GM13976 (cell line): ENCODE measurements around the gene VRK3.

Experiments used
- DNase-seq: peaks from one replicate; pipeline ENCODE4 v3.0.0; 2012; ENCODE audit warnings: low spot score
- in situ Hi-C: fragments of 300-500 bp; cut with MboI; formaldehyde crosslinking; loops from one replicate; pipeline ENCODE4 v1.12.0; 2022; ENCODE audit warnings: low sequenced_read_pairs, mixed read lengths, inconsistent platforms; ENCODE audit not compliant: unreplicated experiment
- TF ChIP-seq, protein P1 (sequence below): IDR thresholded peaks from 2 replicates; pipeline ENCODE4 v1.5.1; 2012; ENCODE audit warnings: borderline replicate concordance, mild to moderate bottlenecking; ENCODE audit not compliant: insufficient read depth; ENCODE audit errors: extremely low read depth, missing control alignments, control extremely low read depth

VRK3 gene

DNA sequence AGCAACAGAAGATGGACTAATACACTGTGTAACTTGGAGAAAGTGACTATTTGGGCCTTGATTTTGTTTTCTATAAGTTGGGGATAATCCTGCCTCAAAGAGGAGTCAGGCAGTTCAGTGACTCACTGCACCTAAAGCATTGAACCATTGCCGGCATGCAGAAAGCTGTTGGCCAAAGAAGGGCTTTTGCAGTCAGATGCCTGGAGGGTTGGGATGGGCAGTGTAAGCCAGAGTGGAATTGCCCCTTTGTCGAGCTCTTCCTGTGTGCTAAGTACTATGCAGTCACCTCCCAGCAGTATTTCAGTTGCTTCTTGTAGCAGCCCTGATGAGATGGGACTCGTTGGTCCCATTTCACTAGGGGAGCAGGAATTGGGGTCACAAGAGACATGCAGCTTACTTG is 11.7 kb upstream of the VRK3 start:
- no peak for DNase-seq
- TF ChIP-seq, protein P1, sequence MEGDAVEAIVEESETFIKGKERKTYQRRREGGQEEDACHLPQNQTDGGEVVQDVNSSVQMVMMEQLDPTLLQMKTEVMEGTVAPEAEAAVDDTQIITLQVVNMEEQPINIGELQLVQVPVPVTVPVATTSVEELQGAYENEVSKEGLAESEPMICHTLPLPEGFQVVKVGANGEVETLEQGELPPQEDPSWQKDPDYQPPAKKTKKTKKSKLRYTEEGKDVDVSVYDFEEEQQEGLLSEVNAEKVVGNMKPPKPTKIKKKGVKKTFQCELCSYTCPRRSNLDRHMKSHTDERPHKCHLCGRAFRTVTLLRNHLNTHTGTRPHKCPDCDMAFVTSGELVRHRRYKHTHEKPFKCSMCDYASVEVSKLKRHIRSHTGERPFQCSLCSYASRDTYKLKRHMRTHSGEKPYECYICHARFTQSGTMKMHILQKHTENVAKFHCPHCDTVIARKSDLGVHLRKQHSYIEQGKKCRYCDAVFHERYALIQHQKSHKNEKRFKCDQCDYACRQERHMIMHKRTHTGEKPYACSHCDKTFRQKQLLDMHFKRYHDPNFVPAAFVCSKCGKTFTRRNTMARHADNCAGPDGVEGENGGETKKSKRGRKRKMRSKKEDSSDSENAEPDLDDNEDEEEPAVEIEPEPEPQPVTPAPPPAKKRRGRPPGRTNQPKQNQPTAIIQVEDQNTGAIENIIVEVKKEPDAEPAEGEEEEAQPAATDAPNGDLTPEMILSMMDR = no peak
- in situ Hi-C loops = no loop called here

DNA sequence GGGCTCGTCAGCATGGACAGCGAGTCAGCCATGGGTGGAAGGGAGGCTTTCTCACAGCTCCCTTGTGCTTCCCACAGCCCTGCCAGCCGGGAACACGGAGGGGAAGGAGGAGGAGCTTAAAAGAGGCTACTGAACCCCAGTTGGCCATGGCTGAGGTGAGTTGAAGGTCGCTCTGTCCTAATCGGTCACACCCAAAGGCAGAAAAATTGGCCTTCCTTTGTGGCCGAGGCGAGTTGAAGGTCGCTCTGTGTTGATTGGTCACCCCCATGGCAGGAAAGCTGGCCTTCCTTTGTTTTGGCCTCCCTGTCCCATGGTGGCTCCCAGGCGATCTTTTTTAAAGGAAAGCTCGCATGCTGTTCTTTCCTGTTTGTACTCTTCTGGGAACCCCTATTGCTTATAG is 5.8 kb upstream of the VRK3 start:
- no peak for DNase-seq
- TF ChIP-seq, protein P1 = no peak
- in situ Hi-C loops = no loop called here

DNA sequence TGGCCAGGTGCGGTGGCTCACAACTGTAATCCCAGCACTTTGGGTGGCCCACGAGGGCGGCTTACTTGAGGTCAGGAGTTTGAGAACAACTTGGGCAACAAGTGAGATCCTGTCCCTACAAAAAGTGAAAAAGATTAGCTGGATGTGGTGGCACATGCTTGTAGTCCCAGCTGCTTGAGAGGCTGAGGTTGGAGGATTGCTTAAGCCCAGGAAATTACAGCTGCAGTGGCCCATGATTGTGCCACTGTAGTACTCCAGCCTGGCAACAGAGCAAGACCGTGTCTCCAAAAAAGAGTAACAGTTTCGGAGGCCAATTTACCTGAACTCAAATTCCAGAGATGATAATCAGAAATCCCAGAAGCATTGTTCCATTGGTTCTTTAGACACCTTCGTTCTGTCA is 5.1 kb upstream of the VRK3 start:
- in situ Hi-C loops = no loop called here
- TF ChIP-seq, protein P1 = no peak
- DNase-seq = no peak

DNA sequence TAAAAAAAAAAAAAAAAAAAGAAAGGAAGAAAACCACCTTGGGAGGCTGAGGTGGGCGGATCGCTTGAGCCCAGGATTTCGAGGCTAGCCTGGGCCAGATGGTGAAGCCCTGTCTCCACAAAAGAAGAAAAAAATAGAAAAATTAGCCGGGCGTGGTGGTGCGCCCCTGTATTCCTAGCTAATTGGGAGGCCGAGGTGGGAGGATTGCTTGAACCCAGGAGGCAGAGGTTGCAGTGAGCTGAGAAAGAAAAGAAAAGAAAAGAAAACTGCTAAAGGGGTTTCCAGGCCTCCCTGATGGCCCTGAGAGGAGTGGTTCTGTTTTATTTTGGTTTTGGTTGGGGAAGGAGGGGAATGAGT is 1.4 kb upstream of the VRK3 start:
- TF ChIP-seq, protein P1 = no peak
- no peak for DNase-seq
- in situ Hi-C loops = no loop called here

DNA sequence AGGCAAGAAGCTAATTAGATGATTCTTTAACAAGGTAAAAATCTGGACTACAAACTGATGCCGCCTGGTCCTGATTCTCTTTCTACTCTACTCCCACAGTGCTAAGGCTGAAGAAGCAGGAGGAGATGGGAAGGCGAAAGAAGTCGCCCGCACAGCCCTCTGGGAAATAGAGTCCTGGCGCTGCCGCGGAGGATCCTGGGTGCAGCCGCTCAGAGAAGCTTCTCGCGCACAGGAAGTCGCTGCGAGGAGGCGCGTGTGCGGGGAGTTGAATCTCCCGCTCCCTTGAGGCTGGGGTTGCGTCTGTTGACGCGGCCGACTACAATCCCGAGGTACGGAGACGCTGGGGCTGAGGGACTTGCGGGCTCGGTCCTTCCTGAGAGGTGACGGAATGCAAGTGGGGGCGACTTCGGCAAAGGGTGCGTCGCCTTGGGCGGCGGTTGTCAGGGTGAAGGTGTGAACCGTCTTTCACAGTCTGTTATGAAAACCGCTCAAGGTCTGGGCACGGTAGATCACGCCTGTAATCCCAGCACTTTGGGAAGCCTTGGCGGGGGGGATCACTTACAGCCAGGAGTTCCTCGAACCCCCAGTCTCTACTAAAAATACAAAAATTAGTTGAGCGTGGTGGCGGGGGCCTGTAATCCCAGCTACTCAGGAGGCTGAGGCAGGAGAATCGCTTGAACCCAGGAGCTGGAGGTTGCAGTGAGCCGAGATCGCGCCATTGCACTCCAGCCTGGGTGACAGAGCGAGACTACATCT is 800 bp upstream of the VRK3 start, which contains the start of gene ZNF473:
TSS of gene ZNF473 (plus strand) at position 212 of the 756 bp plus-strand sequence. CDS start 5,078 bp downstream, outside the sequence.
- peak; percentile 90 for DNase-seq
- in situ Hi-C loops = no loop called here
- TF ChIP-seq, protein P1 = no peak

DNA sequence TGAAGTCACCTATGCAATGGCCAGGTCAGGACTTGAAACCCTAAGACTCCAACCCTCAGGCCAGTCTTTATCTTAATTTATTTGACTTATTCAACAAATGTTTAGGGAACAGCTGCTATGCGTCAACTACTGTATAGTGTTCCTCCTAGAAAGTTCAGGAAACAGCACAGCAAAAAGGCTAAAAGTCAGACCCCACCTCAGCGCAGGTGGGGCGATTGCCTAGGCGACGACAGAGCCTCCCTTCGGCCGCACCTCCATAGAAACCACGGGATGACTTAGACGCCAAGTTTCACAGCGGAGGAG is 502 bp downstream of the VRK3 start:
- no peak for DNase-seq
- in situ Hi-C loops = no loop called here
- TF ChIP-seq, protein P1 = no peak

DNA sequence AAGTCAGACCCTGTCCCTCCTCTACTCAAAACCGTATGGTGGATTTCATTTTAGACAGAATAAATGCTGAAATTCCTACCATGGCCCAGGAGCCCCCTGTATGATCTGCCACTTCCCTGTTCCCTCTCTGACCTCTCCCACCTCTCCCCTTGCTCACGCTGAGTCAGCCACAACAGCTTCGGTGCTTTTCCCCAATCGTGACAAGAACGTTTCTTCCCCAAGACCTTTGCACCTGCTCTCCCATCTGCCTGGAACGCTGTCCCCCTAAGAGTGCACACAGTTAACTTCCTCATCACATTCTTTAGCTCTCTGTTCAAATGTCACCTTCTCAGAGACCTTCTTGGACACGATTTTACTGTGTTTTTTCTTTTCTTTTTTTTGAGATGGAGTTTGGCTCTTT is 2.3 kb downstream of the VRK3 start:
- TF ChIP-seq, protein P1 = no peak
- in situ Hi-C loops = no loop called here
- DNase-seq = no peak
